Fibroblast of skin of left biceps (primary cell): ENCODE measurements around the gene AGTRAP.

Experiments
- DNase-seq, 2 experiments: peaks; one replicate each; pipeline ENCODE4 v3.0.0-alpha.2; 2013; ENCODE audit warnings: low read depth in 2 of 2

The AGTRAP gene

DNA sequence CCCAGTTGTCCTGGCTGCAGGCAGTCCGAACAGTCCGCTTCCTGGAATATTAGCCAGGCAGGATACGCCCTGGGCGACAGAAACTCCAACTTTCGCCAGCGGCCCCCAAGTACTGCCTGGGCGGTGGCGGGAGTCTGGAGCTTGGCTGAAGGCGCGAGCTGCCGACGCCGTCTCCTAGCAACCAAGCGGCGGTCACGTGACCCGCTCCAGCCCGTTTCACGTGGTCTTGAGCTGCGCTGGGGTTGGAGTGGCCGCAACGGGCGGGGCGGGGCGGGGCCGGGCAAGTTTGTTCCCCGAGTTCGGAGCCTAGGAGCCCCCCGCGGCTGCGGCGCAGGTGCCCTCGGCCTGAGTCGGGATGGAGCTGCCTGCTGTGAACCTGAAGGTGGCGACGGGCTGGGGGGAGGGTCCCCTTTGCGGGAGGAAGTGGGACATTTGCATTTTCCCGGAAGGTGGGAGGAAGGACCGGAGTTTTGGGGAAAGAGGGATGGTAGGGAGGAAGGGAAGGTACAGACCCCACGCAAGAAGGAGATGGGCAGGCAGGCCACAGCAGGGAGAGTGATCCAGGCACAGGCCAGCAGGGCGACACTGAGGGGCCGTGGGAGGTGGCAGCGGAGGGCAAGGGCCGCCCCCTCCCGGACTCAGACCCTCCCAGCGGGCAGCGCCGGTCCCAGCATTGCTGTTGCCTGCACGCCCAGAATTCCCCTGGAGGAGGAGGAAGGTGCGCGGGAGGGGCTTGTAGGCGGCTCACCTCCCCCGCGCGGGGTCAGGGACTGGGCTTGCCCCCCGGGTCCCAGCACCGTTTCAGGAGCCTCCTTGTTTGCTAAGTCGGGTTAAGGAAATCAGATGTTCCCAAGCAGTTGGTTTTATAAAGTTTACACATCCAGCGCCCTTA lies at the start of gene AGTRAP:
Gene AGTRAP (plus strand): TSS at position 283 of the 892 bp plus-strand sequence. CDS start 73 bp downstream, at position 356.
- peak; percentile 60 to 63 for DNase-seq

DNA sequence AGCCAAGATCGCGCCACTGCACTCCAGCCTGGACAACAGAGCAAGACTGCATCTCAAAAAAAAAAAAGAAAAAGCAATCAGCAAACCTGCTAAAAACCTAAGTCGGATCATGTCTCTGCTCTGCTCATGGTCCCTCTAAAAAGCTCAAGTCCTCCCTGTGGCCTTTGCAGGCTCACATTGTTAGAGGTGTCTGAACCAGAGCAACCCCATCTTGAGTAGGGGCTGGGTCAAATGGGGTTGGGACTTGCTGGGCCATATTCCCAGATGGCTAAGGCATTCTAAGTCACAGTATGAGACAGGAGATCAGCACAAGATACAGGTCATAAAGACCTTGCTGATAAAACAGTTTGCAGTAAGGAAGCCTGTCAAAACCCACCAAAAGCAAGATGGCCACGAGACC lies 47.4 kb upstream of the AGTRAP start:
- DNase-seq = no peak

DNA sequence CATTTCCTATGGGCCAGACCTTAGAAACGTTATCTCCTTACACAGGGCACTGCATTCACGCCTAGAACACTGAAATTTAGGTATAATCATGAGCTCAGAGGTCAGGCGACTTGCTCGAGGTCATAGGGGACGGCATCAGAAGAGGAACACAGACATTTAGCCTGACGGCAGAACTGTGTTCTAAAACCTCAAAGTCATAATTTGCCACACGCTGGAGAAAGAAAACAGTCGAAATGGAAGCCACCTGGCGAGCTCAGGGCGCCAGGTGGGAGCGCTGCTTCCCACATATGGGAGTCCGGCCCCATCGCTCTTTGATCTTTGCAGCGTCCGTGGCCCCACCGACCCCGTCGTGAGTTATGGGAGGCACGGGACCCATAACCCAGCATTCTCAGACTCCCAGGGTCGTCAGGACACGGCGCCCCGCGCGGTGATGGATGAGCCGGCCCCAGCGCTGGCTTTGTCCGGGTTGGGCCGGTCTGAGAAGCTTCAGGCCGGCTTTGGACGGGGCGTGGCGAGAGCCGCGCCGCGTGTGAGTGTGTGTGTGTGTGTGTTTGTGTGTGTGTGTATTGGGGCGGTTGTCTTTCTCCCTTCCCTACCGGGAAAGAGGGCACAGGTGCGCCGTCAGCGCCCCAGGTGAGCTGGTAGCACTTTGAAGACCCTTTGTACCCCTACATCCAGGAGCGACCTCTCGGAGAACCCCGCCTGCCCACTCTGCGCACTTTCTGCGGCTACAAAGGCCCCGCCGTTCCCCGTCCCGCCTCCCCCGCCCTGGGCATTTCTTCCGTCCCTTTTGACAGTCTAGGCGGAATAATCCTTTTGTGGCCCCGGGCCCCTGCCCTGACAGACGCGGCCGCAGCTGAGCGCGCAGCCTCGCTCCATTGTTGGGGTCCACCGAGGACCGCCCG lies 45.3 kb upstream of the AGTRAP start:
- DNase-seq = no peak

DNA sequence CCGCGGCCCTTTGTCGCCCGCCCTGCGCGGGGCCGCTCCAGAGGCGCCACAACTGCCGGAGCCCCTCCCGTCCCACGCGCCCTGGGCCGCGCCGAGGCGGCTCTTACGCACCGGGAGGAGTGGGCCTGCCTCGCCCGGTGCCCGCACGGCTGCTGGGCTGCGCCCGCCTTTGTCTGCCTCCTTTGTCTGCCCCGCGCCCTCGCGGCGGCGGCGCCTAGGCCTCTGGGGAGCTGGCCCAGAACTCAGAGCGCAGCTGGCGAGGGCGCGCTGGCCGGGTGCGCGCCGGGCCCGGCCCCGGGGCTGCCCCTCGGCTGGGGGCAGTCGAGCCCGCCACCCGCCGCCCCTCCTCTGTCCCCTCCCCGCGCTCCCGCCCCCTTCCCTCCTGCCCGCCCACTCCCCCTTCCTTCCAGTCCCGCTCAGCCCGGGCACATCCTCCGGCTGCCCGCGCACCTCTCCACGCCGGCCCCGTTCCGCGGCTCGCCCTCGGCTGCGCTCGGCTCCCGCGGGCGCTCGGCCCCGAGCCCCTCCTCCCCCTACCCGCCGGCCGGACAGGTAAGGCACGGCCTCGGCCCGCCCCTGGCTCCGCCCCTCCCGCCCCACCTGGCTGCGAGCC lies 44.5 kb upstream of the AGTRAP start, which contains the start of gene DRAXIN:
Gene DRAXIN (plus strand): TSS at position 409 of the 613 bp plus-strand sequence. CDS start 14,549 bp downstream, outside the sequence.
- DNase-seq = no peak

DNA sequence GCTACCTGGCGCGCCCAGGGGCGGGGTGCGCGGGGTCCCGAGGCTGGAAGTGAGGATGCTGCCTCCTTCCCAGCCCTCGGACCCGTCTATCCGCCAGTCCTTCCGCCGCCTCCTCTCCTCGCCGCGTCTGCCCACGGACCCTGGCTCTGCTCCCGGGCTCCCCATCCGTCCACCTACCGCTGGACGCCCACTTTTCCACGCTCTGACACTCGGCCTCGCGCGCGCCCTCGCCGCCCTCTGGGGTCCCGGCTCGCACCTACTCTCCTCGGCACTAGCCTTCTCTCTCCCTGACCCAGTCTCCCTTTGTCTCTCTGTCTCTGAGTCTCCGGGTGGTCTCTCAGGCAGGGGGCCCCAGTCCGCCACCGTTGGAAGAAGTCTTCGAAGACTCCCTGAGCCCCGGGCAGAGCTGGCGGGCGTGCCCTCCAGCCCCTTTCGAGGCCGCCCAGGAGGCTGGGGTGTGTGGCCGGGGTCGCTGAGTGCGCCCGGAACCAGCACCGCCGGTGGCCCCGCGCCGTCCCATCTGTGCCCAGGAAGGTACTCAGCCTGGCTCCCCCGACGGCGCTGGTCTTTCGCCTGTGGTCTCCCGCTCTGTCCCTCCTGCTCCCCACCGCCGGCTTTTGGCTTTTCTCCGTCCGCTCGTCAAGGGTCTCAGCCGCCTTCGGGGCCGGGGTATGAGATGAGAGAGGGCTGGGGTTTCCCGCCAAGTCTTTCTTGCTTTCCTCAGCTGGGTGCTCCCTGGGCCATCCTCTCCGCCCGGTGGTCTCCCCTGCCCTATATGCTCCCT lies 43.8 kb upstream of the AGTRAP start:
- DNase-seq = no peak

- DNase-seq = no peak
Observed at GRCh38 chr1:11693024-11693590, 42.8 kb upstream of the AGTRAP start.

GRCh38 chr1:11693917-11694316 lies 42.0 kb upstream of the AGTRAP start:
- DNase-seq = no peak

DNA sequence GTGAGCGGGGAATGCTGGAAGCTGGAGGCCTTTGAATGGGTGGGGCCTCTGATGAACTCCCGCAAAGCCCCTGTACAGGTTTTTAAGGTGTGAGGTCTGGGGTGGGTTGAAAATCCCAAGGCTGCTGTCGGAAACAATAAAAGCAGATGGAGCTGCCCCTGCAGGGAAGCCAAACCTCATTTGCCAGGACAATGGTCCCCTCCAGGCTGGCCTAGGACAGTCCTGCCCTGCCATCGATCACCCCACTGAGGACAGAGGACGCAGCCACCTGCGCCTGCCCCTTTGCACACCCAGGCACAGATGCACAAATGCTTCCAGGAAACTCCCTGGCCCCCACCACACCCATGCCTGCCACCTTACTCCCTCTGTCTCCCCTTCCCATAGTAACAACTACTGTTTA lies 40.1 kb upstream of the AGTRAP start:
- no peak for DNase-seq

- no peak for DNase-seq
Observed at GRCh38 chr1:11697188-11697892, 38.6 kb upstream of the AGTRAP start.

DNA sequence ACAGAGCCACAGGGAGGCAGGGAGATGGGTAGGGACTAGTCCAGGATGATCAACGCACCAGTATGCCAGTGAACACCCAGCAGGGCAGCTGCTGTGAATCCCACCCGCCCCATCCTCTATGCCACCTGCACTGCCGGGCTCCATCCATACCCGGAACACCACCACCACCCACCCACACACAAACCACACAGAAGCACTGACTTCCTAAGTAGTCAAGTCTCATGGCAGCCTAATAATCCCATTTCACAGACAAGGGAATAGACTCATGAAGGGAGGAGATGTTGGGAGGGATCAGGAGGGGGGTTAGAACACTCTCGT lies 38.1 kb upstream of the AGTRAP start:
- no peak for DNase-seq

DNA sequence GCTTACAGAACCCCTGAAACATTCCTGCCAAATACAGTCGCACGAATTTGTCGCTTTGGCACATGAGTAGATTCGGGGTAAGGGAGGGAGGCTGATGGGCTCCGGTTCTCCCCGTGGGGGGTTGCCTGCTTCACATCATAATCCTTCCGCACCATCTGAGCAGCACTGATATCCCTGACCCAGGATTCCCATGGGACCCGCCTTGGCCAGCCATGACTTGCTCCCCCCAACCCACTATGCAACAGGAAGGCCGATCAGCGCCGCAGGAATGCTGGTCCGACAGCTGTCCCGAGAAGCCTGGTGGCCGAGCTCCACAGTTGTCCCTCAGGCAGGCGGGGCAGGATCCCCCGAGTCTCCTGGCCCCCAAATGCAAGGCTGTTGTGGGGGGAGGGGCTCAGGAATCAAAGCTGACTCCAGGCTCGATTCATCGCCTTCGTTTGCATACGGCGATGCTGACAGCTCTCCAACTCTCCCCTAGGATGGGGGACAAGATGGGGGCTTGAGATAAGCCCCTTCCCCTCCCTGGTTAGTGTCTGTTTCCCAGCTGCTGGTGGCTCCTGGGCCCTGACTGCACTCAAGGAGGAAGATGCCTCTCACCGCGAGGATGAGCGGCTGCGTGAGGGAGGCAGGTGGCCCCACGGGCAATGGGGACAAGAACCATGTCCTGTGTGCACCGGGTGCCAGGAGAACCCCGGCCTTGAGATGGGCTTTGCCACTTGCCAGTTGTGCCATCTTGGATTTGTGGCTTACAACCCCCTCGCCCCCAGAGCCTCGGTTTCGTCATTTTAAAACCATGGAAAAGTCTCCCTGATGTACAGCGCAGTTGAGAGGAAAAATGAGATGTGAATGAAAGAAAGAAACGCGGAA lies 35.1 kb upstream of the AGTRAP start:
- DNase-seq = no peak

DNA sequence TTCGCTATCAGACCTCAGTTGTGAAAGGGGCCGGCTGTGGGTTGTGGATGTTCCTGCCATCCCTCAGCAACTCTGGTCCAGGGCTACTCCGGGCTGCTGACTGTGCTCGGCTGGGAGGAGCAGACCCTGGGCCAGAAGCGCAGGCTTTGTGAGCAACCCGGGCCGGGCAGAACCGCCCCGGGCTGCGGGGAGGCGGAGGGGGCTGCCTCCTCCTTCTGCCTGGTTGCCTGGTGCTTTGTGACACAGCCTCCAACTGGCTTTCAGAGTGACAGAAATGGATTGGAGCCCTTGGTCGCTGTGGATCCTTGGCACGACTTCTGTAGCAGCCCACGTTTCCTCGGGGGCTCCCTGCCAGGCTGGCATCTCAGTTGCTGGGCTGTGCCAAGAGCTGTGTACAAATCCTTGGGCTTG lies 34.4 kb upstream of the AGTRAP start:
- no peak for DNase-seq

GRCh38 chr1:11701981-11702803 lies 33.7 kb upstream of the AGTRAP start:
- DNase-seq = no peak

- no peak for DNase-seq
Observed at GRCh38 chr1:11703357-11704193, 32.4 kb upstream of the AGTRAP start.

GRCh38 chr1:11704194-11704529 lies 31.8 kb upstream of the AGTRAP start:
- DNase-seq = no peak

- DNase-seq = no peak
Observed at GRCh38 chr1:11704691-11705475, 31.1 kb upstream of the AGTRAP start.

- DNase-seq = no peak
Observed at GRCh38 chr1:11705596-11705995, 30.3 kb upstream of the AGTRAP start.
